Glutamatergic neuron (in vitro differentiated cells): ENCODE data around the gene OBP2B. TPM values are rescaled to one million over a fixed set of nuclear protein-coding genes. Genes with fewer than 3 reads are reported as not detected.

Experiments used
- DNase-seq: peaks from one replicate; pipeline ENCODE4 v3.0.0; 2022
- H3K27ac Mint-ChIP-seq: one replicate; pipeline ENCODE4 v1.8.0; 2020; ENCODE audit warnings: mild to moderate bottlenecking, mixed read lengths, inconsistent platforms; ENCODE audit not compliant: unreplicated experiment
- H3K27me3 Mint-ChIP-seq: one replicate; pipeline ENCODE4 v1.8.0; 2020; ENCODE audit warnings: mild to moderate bottlenecking, moderate library complexity, mixed read lengths, inconsistent platforms; ENCODE audit not compliant: unreplicated experiment
- H3K36me3 Mint-ChIP-seq: one replicate; pipeline ENCODE4 v1.8.0; 2020; ENCODE audit warnings: mild to moderate bottlenecking, mixed read lengths, inconsistent platforms; ENCODE audit not compliant: unreplicated experiment
- H3K4me1 Mint-ChIP-seq: one replicate; pipeline ENCODE4 v1.8.0; 2020; ENCODE audit warnings: mild to moderate bottlenecking, low read depth, mixed read lengths, inconsistent platforms; ENCODE audit not compliant: unreplicated experiment
- H3K4me3 Mint-ChIP-seq: one replicate; pipeline ENCODE4 v1.8.0; 2020; ENCODE audit warnings: mild to moderate bottlenecking, mixed read lengths, inconsistent platforms; ENCODE audit not compliant: unreplicated experiment
- H3K9me3 Mint-ChIP-seq: one replicate; pipeline ENCODE4 v1.8.0; 2020; ENCODE audit warnings: mild to moderate bottlenecking, moderate library complexity, mixed read lengths, inconsistent platforms; ENCODE audit not compliant: unreplicated experiment
- total RNA-seq: library from RNA; stranded (reverse); fragmentation: NEBNext Ultra II Directional; extraction: Animal tissue kit (Norgen Biotek cat#: 25700); gene quantifications from one replicate; pipeline ENCODE4 v1.2.1, GENCODE V29; 2021; ENCODE audit not compliant: unreplicated experiment
- TF ChIP-seq, protein P1 (sequence below): fragments of 200-600 bp; sonication (generic); IDR thresholded peaks from one replicate; pipeline ENCODE4 v1.5.0; 2021; ENCODE audit not compliant: partially characterized antibody, unreplicated experiment

The OBP2B gene
- total RNA-seq, 1 donor from 2014 or later: not detected

DNA sequence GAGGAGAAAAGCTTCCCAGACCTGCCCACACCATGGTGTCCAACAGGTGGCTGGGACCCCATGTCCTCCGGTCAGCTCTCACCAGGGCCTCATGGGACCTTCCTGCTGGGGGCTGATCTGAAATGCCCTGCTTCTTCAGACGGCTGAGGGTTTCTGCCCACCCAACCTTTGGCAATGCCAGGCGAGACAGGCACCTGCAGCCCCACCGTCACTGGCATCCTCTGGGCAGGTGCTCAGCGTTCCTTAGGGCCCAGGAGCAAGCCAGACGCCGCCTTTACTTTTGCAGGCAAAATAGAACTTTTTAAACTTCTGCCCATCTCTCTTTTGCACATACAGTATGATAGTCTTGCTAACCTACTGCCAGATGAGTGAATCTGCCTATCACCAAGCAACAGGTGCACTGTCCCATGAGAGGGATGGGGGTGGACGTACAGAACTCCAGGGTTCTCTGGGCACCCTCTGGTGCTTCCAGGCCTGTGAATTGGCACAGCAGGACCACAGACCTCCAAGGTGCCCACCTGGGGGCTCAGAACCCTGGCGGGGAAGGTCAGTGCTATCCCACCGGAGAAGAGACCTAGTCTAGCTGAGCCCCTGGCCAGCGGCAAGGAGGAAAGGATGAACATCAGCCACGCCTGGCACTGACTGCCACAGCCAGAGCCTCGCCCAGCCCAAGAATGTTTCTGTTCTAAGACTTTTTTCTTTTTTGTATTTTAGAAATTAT is 7.5 kb downstream of the OBP2B start:
- H3K4me1 Mint-ChIP-seq: no peaks in the 10 kb centered on the region
- DNase-seq: no peak
- no peak overlapping the region for H3K27ac Mint-ChIP-seq
- TF ChIP-seq, protein P1, sequence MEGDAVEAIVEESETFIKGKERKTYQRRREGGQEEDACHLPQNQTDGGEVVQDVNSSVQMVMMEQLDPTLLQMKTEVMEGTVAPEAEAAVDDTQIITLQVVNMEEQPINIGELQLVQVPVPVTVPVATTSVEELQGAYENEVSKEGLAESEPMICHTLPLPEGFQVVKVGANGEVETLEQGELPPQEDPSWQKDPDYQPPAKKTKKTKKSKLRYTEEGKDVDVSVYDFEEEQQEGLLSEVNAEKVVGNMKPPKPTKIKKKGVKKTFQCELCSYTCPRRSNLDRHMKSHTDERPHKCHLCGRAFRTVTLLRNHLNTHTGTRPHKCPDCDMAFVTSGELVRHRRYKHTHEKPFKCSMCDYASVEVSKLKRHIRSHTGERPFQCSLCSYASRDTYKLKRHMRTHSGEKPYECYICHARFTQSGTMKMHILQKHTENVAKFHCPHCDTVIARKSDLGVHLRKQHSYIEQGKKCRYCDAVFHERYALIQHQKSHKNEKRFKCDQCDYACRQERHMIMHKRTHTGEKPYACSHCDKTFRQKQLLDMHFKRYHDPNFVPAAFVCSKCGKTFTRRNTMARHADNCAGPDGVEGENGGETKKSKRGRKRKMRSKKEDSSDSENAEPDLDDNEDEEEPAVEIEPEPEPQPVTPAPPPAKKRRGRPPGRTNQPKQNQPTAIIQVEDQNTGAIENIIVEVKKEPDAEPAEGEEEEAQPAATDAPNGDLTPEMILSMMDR: no peak
- H3K36me3 Mint-ChIP-seq: no peaks in the 10 kb centered on the region
- no peak overlapping the region for H3K4me3 Mint-ChIP-seq
- peaks cover 5% of the 10 kb centered on the region for H3K27me3 Mint-ChIP-seq
- H3K9me3 Mint-ChIP-seq: peaks cover 3% of the 10 kb centered on the region

DNA sequence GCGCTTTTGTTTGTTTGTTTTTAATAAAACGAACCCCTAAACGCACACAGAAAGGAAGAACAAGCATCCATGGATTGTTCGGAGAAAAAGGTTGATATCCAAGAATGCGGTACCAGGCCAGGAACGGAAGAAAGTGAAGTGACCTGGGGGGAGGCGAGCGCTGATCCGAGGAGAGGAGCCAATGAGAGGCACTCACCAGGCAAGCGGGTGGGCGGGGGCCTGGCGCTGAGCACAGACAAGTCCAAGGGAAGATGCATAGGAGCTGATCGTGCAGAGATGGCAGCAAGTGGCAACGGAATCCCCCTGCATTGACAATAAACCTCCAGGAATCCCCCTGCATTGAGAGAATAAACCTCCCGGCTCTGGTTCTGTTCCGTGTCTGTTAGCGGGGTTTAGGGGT is 8.4 kb downstream of the OBP2B start:
- H3K27me3 Mint-ChIP-seq: peaks cover 5% of the 10 kb centered on the region
- H3K4me3 Mint-ChIP-seq: no peak overlapping the region
- H3K9me3 Mint-ChIP-seq: peaks cover 3% of the 10 kb centered on the region

DNA sequence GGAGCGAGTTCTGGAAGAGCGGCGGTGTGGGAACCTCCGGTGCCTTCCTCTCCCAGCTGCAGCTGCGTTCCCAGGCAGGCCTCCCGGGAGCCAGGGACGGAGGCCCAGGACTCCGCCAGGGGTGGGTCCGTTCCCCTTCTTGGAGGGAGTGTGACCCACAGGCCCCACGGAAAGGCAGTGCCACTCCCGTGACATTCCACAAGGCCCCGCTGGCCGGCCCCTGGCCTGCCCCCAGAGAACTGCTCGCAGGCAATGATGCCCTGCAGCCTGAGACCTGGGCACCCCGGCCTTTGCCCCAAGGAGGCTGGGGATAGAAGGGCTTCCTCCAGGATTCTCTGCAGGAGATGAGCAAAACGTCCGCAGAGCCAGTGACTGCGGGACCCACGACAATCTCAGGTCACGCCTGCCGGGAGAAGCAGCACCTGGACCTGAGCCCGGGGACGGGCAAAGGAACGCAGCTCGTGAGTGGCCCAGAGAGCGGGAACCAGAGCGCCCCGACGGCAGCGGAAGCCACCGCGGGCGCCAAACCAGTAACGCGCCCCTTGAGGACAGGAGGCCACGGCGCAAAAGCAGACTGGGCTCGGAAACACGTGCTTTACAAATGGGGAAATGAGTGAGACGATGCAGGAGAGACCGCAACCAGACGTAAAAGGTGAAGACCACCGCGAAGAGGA is 9.3 kb downstream of the OBP2B start:
- H3K27ac Mint-ChIP-seq: no peak overlapping the region
- H3K4me3 Mint-ChIP-seq: no peak overlapping the region
- TF ChIP-seq, protein P1: no peak
- no peaks in the 10 kb centered on the region for H3K36me3 Mint-ChIP-seq
- no peak for DNase-seq
- peaks cover 3% of the 10 kb centered on the region for H3K9me3 Mint-ChIP-seq
- no peaks in the 10 kb centered on the region for H3K4me1 Mint-ChIP-seq
- H3K27me3 Mint-ChIP-seq: peaks cover 5% of the 10 kb centered on the region

More for the DNA sequence above, 8.4 kb downstream of the OBP2B start:
- Mint-ChIP-seq H3K27ac (no peak overlapping the region), H3K4me1 (no peaks in the 10 kb centered on the region), H3K36me3 (no peaks in the 10 kb centered on the region)
- TF ChIP-seq, protein P1: no peak
- DNase-seq: no peak

DNA sequence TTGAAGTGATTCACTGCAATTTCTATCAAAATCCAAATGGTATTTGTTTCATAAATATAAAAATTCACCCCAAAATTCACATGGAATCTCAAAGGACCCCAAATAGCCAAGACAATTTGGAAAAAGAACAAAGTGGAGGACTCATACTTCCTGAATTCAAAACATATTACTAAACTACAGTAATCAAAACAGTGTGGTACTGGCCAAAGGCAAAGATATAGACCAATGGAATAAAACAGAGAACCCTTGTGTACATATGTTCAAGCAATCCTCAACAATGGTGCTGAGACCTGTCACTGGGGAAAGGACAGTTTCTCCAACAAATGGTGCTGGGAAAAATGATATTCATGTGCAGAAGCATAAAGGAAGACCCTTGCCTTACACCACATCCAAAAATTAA is 14.0 kb downstream of the OBP2B start:
- Mint-ChIP-seq H3K9me3 (no peaks in the 10 kb centered on the region), H3K4me1 (no peaks in the 10 kb centered on the region), H3K27me3 (no peaks in the 10 kb centered on the region), H3K27ac (no peak overlapping the region), H3K36me3 (no peaks in the 10 kb centered on the region), H3K4me3 (no peak overlapping the region)
- no peak for DNase-seq
- TF ChIP-seq, protein P1: no peak

DNA sequence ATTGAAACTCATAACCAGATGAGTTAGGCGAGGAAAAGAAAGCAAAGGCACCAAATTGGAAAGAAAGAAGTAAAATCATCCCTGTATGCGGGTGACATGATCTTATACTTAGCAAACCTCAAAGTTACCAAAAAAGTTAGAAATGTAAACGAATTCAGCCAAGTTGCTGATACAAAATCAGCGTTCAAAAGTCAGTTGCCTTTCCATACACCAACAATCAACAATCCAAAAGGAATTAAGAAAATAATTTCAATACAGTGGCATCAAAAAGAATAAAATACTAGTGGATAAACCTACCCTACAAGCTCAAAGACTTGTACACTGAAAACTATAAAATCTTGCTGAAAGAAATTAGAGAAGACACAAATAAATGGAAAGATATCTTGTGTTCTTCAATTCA is 14.5 kb downstream of the OBP2B start:
- Mint-ChIP-seq H3K36me3 (no peaks in the 10 kb centered on the region), H3K27me3 (no peaks in the 10 kb centered on the region), H3K27ac (no peak overlapping the region)

More for the DNA sequence above, 14.5 kb downstream of the OBP2B start:
- no peaks in the 10 kb centered on the region for H3K9me3 Mint-ChIP-seq
- DNase-seq: no peak
- no peaks in the 10 kb centered on the region for H3K4me1 Mint-ChIP-seq
- TF ChIP-seq, protein P1: no peak
- no peak overlapping the region for H3K4me3 Mint-ChIP-seq
